Neural cell (in vitro differentiated cells): ENCODE measurements around the gene MAP3K5. TPM values are rescaled to one million over a fixed set of nuclear protein-coding genes. Genes with fewer than 3 reads are reported as not detected.

Source experiments
- H2AFZ ChIP-seq: fragments of 200-600, 300-800 bp; sonication (generic), shearing (Covaris generic); 2 replicates; pipeline ENCODE4 v1.6.0; 2014; ENCODE audit warnings: low read depth, mild to moderate bottlenecking, antibody characterized with exemption, low read length, moderate library complexity
- H3F3A ChIP-seq: fragments of 200-600 bp; shearing (Covaris generic); 2 replicates; pipeline ENCODE4 v1.6.1; 2016; ENCODE audit warnings: mild to moderate bottlenecking, moderate library complexity, mixed read lengths, antibody characterized with exemption, low read length; ENCODE audit not compliant: insufficient read depth, poor library complexity, severe bottlenecking
- H3K27ac ChIP-seq: fragments of 200-600, 300-800 bp; sonication (generic), shearing (Covaris generic); 2 replicates; pipeline ENCODE4 v1.5.1; 2014; ENCODE audit warnings: mild to moderate bottlenecking, low read length, moderate library complexity
- H3K27me3 ChIP-seq: fragments of 300-800, 200-600 bp; sonication (generic), shearing (Covaris generic); 2 replicates; pipeline ENCODE4 v1.6.0; 2014; ENCODE audit warnings: mild to moderate bottlenecking, low read depth, low read length, moderate library complexity; ENCODE audit not compliant: insufficient read depth
- H3K36me3 ChIP-seq: fragments of 300-800, 200-600 bp; sonication (generic), shearing (Covaris generic); 2 replicates; pipeline ENCODE4 v1.5.1; 2014; ENCODE audit warnings: mild to moderate bottlenecking, antibody characterized with exemption, low read length, moderate library complexity; ENCODE audit not compliant: insufficient read depth
- H3K4me2 ChIP-seq: fragments of 300-800, 200-600 bp; sonication (generic), shearing (Covaris generic); 2 replicates; pipeline ENCODE4 v1.6.0; 2014; ENCODE audit warnings: mild to moderate bottlenecking, low read length
- H3K4me3 ChIP-seq: fragments of 300-800, 200-600 bp; sonication (generic), shearing (Covaris generic); 2 replicates; pipeline ENCODE4 v1.5.1; 2014; ENCODE audit warnings: mild to moderate bottlenecking, low read length, moderate library complexity
- H3K79me2 ChIP-seq: fragments of 200-600 bp; shearing (Covaris generic); replicated peaks from 2 replicates; pipeline ENCODE4 v1.6.0; 2014; ENCODE audit warnings: mild to moderate bottlenecking, low read length, moderate library complexity; ENCODE audit not compliant: insufficient read depth
- H3K9ac ChIP-seq: fragments of 300-800, 200-600 bp; sonication (generic), shearing (Covaris generic); 2 replicates; pipeline ENCODE4 v1.6.1; 2016; ENCODE audit warnings: mild to moderate bottlenecking, low read length, mixed read lengths
- H3K9me2 ChIP-seq: fragments of 200-600 bp; shearing (Covaris generic); 2 replicates; pipeline ENCODE4 v1.6.1; 2016; ENCODE audit warnings: mild to moderate bottlenecking, low read length, mixed read lengths; ENCODE audit not compliant: insufficient read depth
- H3K9me3 ChIP-seq: fragments of 200-600, 300-800 bp; sonication (generic), shearing (Covaris generic); 2 replicates; pipeline ENCODE4 v1.6.1; 2016; ENCODE audit warnings: mild to moderate bottlenecking, mixed run types, low read length, moderate library complexity, mixed read lengths
- H4K20me1 ChIP-seq: fragments of 200-600 bp; shearing (Covaris generic); 2 replicates; pipeline ENCODE4 v1.6.1; 2016; ENCODE audit warnings: mild to moderate bottlenecking, mixed run types; ENCODE audit not compliant: insufficient read depth
- EP300 ChIP-seq: fragments of 450-650 bp; conservative IDR thresholded peaks from 2 replicates; pipeline ENCODE4 v1.6.1; 2014; ENCODE audit warnings: antibody characterized with exemption, mild to moderate bottlenecking, moderate library complexity; ENCODE audit not compliant: poor library complexity, severe bottlenecking
- EZH2 ChIP-seq: fragments of 200-600, 300-800 bp; shearing (Covaris generic), sonication (generic); IDR thresholded peaks from 2 replicates; pipeline ENCODE4 v1.6.1; 2014; ENCODE audit warnings: antibody characterized with exemption, low read length, borderline replicate concordance, mild to moderate bottlenecking; ENCODE audit not compliant: insufficient read depth, poor library complexity, severe bottlenecking
- MXI1 ChIP-seq: fragments of 450-650 bp; conservative IDR thresholded peaks from 2 replicates; pipeline ENCODE4 v1.6.1; 2014; ENCODE audit warnings: antibody characterized with exemption, mild to moderate bottlenecking; ENCODE audit not compliant: poor library complexity, severe bottlenecking
- POLR2AphosphoS5 ChIP-seq: IDR thresholded peaks from 2 replicates; pipeline ENCODE4 v1.6.1; 2012
- RAD21 ChIP-seq: fragments of 450-650 bp; conservative IDR thresholded peaks from 2 replicates; pipeline ENCODE4 v1.6.1; 2014; ENCODE audit warnings: antibody characterized with exemption, mild to moderate bottlenecking, moderate library complexity
- SMC3 ChIP-seq: fragments of 450-650 bp; conservative IDR thresholded peaks from 2 replicates; pipeline ENCODE4 v1.6.1; 2014; ENCODE audit warnings: antibody characterized with exemption, mild to moderate bottlenecking, moderate library complexity; ENCODE audit not compliant: poor library complexity
- TAF1 ChIP-seq: IDR thresholded peaks from 2 replicates; pipeline ENCODE4 v1.6.1; 2012; ENCODE audit warnings: low read depth
- polyA plus RNA-seq: library from polyadenylated mRNA; depleted of rRNA; stranded (reverse); fragments of >200 nt; gene quantifications from 2 replicates; pipeline ENCODE4 v1.2.3, GENCODE V29; 2014
- TF ChIP-seq, protein P1 (sequence below): fragments of 450-650 bp; IDR thresholded peaks from 2 replicates; pipeline ENCODE4 v1.5.1; 2014; ENCODE audit warnings: antibody characterized with exemption, mild to moderate bottlenecking, moderate library complexity; ENCODE audit not compliant: poor library complexity, severe bottlenecking
- TF ChIP-seq, protein P2 (sequence below): IDR thresholded peaks from 2 replicates; pipeline ENCODE4 v1.6.1; 2012; ENCODE audit warnings: borderline replicate concordance

Gene MAP3K5
- polyA plus RNA-seq, 1 donor from 2014 or later, result 2.0 TPM

DNA sequence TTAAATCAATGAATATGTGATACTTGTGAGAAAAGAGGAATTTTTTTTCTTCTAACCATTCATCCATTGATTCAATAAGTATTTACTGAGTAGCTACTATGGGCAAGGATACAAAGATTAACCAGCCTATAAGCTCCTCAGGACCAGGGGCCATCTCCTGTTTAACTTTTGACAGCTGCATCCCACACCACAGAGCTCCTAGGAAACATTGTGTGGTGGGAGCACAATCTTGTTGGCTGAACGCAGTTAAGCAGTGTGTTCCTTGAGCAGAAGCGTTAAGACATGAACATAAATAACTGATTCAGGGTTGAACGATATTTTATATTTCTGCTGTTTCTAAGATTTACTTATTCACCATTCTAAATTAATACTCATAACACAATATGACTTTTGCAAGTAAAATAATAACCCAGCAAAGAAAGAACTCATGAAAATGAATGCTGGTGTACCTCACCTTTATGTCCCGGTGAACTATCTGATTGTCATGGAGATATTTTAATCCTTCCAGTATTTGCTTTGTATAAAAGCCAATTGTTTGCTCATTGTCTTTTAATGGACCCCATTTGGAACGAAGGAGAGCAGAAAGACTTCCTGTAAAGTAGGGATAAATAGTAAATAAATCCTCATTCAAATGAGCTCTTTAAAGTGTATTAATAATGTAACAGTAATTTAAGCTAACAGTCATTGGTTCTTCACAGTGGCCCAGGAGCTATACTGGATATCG is 179.4 kb downstream of the MAP3K5 start:
- H3K9me2 ChIP-seq, result no peaks in the 10 kb centered on the region
- no peaks in the 10 kb centered on the region for H4K20me1 ChIP-seq
- H3K9ac ChIP-seq, result no peak overlapping the region
- no peaks in the 10 kb centered on the region for H3K36me3 ChIP-seq
- H3K27me3 ChIP-seq, result no peaks in the 10 kb centered on the region
- no peaks in the 10 kb centered on the region for H3F3A ChIP-seq
- H3K4me3 ChIP-seq, result no peak overlapping the region
- no peak overlapping the region for H3K27ac ChIP-seq
- no peaks in the 10 kb centered on the region for H3K9me3 ChIP-seq
- no peak overlapping the region for H3K4me2 ChIP-seq
- H2AFZ ChIP-seq, result no peak overlapping the region
- TF ChIP-seq, protein P1, sequence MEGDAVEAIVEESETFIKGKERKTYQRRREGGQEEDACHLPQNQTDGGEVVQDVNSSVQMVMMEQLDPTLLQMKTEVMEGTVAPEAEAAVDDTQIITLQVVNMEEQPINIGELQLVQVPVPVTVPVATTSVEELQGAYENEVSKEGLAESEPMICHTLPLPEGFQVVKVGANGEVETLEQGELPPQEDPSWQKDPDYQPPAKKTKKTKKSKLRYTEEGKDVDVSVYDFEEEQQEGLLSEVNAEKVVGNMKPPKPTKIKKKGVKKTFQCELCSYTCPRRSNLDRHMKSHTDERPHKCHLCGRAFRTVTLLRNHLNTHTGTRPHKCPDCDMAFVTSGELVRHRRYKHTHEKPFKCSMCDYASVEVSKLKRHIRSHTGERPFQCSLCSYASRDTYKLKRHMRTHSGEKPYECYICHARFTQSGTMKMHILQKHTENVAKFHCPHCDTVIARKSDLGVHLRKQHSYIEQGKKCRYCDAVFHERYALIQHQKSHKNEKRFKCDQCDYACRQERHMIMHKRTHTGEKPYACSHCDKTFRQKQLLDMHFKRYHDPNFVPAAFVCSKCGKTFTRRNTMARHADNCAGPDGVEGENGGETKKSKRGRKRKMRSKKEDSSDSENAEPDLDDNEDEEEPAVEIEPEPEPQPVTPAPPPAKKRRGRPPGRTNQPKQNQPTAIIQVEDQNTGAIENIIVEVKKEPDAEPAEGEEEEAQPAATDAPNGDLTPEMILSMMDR, result no peak
- TF ChIP-seq SMC3 (no peak), EZH2 (no peak), POLR2AphosphoS5 (no peak), TAF1 (no peak), EP300 (no peak)
- H3K79me2 ChIP-seq, result no peaks in the 10 kb centered on the region

DNA sequence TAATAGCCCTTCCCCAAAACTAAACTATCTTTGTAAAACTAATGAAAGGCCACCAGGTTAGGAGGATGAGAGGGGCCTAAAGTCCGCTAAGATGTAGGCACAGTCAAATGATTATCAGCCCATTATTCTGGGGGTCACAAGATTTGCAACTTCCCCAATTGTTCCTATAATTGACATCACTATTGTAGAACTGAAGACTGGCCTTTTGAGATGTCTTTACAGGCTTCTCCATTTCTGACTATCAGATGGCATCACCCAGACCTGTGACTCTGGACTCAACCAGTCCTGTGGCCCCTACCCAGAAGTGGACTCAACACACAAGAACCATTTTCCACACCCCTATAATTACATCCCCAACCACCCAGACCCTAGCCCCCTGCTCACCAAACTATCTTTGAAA is 180.5 kb downstream of the MAP3K5 start:
- no peak overlapping the region for H3K4me3 ChIP-seq
- no peaks in the 10 kb centered on the region for H3K9me3 ChIP-seq
- H3F3A ChIP-seq, result no peaks in the 10 kb centered on the region
- no peak overlapping the region for H3K4me2 ChIP-seq
- H3K36me3 ChIP-seq, result no peaks in the 10 kb centered on the region
- H3K27ac ChIP-seq, result no peak overlapping the region
- H3K79me2 ChIP-seq, result no peaks in the 10 kb centered on the region
- no peaks in the 10 kb centered on the region for H4K20me1 ChIP-seq
- no peaks in the 10 kb centered on the region for H3K9me2 ChIP-seq
- TF ChIP-seq, protein P2, sequence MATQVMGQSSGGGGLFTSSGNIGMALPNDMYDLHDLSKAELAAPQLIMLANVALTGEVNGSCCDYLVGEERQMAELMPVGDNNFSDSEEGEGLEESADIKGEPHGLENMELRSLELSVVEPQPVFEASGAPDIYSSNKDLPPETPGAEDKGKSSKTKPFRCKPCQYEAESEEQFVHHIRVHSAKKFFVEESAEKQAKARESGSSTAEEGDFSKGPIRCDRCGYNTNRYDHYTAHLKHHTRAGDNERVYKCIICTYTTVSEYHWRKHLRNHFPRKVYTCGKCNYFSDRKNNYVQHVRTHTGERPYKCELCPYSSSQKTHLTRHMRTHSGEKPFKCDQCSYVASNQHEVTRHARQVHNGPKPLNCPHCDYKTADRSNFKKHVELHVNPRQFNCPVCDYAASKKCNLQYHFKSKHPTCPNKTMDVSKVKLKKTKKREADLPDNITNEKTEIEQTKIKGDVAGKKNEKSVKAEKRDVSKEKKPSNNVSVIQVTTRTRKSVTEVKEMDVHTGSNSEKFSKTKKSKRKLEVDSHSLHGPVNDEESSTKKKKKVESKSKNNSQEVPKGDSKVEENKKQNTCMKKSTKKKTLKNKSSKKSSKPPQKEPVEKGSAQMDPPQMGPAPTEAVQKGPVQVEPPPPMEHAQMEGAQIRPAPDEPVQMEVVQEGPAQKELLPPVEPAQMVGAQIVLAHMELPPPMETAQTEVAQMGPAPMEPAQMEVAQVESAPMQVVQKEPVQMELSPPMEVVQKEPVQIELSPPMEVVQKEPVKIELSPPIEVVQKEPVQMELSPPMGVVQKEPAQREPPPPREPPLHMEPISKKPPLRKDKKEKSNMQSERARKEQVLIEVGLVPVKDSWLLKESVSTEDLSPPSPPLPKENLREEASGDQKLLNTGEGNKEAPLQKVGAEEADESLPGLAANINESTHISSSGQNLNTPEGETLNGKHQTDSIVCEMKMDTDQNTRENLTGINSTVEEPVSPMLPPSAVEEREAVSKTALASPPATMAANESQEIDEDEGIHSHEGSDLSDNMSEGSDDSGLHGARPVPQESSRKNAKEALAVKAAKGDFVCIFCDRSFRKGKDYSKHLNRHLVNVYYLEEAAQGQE, result no peak
- TF ChIP-seq MXI1 (no peak), EZH2 (no peak), SMC3 (no peak), RAD21 (no peak), TAF1 (no peak), EP300 (no peak), POLR2AphosphoS5 (no peak)
- TF ChIP-seq, protein P1, result no peak
- no peaks in the 10 kb centered on the region for H3K27me3 ChIP-seq
- no peak overlapping the region for H3K9ac ChIP-seq
- no peak overlapping the region for H2AFZ ChIP-seq
